ENCODE data around the gene SLC1A3. TPM values are rescaled to one million over a fixed set of nuclear protein-coding genes. Genes with fewer than 3 reads are reported as not detected.

SLC1A3 gene
- total RNA-seq, 1 experiment from 2014 or later = 18.6 TPM

DNA sequence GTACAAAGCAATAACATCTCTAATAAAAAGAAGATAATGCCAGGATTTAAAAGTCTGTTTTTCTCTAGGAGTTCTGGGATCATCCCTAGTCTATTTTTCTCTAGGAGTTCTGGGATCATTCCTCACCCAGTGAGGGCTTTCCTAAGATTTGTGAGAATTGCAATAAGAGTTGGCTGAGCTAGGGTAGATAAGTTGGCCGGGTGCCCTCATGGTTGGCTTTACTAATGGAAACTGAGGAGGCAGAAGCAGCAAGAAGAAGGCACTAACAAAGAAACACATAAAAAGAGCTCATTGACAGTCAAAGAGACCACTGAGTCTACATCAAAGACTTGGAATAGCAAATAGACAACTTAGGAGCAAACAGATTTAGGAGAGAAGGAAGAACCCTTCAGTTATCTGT, 4.2 kb downstream of the SLC1A3 start:
- Histone ChIP-seq H2AFZ (ENCODE audit: low read length) (no peak overlapping the region), H4K20me1 (ENCODE audit: control insufficient read depth, insufficient read depth, insufficient read length) (no peaks in the 10 kb centered on the region), H3K23me2 (ENCODE audit: insufficient read length, low read depth, low read length, poor library complexity, severe bottlenecking) (peaks cover 5% of the 10 kb centered on the region), H3K14ac (ENCODE audit: insufficient read depth, low read length) (no peak overlapping the region), H3T11ph (ENCODE audit: low read length) (no peak overlapping the region), H3K79me2 (ENCODE audit: insufficient read depth, low read length) (no peaks in the 10 kb centered on the region), H3K4me1 (ENCODE audit: insufficient read depth, low read length) (0 out of 2 replicates have a peak, but pooled peaks cover 3% of the 10 kb centered on the region), H3K4me2 (ENCODE audit: insufficient read depth, insufficient read length, low read length) (no peak overlapping the region), H2BK15ac (ENCODE audit: low read depth, low read length) (no peak overlapping the region), H2BK5ac (ENCODE audit: insufficient read length, low read length) (no peak overlapping the region), H2AK5ac (ENCODE audit: insufficient read length, low read length) (no peak overlapping the region), H2BK20ac (ENCODE audit: low read depth, low read length, poor library complexity, severe bottlenecking) (no peak overlapping the region), H3K9me3 (ENCODE audit: control insufficient read depth, low read depth, low read length) (no peaks in the 10 kb centered on the region), H4K91ac (ENCODE audit: insufficient read length, low read depth, low read length) (no peak overlapping the region), H2BK12ac (ENCODE audit: insufficient read length, low read depth, low read length) (no peak overlapping the region), H3K9ac (ENCODE audit: extremely low read depth, insufficient read length, low read length) (no peak overlapping the region), H3K23ac (ENCODE audit: insufficient read length, low read depth, low read length) (no peak overlapping the region), H3K56ac (ENCODE audit: insufficient read length, low read depth, low read length) (no peak overlapping the region), H3K4ac (ENCODE audit: low read depth, low read length) (no peak overlapping the region), H4K8ac (replicated peaks; ENCODE audit: insufficient read length, low read depth, low read length) (no peak overlapping the region), H3K27me3 (ENCODE audit: insufficient read depth, low read length) (no peaks in the 10 kb centered on the region), H3K27ac (ENCODE audit: insufficient read length, low read depth, low read length) (no peak overlapping the region), H3K79me1 (ENCODE audit: insufficient read depth, low read depth, low read length, poor library complexity, severe bottlenecking) (no peaks in the 10 kb centered on the region), H3K18ac (ENCODE audit: insufficient read length, low read depth, low read length) (no peak overlapping the region), H4K5ac (ENCODE audit: insufficient read length, low read depth, low read length) (no peak overlapping the region), H2BK120ac (ENCODE audit: low read depth, low read length, poor library complexity, severe bottlenecking) (no peak overlapping the region)
- TF ChIP-seq, protein P1, sequence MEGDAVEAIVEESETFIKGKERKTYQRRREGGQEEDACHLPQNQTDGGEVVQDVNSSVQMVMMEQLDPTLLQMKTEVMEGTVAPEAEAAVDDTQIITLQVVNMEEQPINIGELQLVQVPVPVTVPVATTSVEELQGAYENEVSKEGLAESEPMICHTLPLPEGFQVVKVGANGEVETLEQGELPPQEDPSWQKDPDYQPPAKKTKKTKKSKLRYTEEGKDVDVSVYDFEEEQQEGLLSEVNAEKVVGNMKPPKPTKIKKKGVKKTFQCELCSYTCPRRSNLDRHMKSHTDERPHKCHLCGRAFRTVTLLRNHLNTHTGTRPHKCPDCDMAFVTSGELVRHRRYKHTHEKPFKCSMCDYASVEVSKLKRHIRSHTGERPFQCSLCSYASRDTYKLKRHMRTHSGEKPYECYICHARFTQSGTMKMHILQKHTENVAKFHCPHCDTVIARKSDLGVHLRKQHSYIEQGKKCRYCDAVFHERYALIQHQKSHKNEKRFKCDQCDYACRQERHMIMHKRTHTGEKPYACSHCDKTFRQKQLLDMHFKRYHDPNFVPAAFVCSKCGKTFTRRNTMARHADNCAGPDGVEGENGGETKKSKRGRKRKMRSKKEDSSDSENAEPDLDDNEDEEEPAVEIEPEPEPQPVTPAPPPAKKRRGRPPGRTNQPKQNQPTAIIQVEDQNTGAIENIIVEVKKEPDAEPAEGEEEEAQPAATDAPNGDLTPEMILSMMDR (conservative IDR thresholded peaks at IDR 0.05) = no peak
- Mint-ChIP-seq H3K4me3 (no peak overlapping the region), H3K9me3 (no peaks in the 10 kb centered on the region), H3K4me1 (peaks cover 38 to 56% of the 10 kb centered on the region in 2 experiments), H3K27ac (peak overlapping the region in 1 of 3 experiments; percentile 31; a peak in 3 of 7 replicates), H3K36me3 (ENCODE audit: insufficient read depth in 1 of 3, low read depth in 3 of 3) (peaks cover 5 to 28% (median 28%) of the 10 kb centered on the region in 3 experiments; a peak in 5 of 7 replicates), H3K27me3 (ENCODE audit: low read depth) (peaks cover 4% of the 10 kb centered on the region)
- DNase-seq = no peak
- no CpG with 5 or more reads among the region's 1 CpG for WGBS (ENCODE audit: extremely low coverage, insufficient read length, low lambda C conversion rate)

Measured in H9 (cell line).